Activated CD8-positive, alpha-beta memory T cell treated with anti-CD3 and anti-CD28 coated beads for 36 hours (primary cell): Measurements from ENCODE around the gene ID4. TPM values are rescaled to one million over a fixed set of nuclear protein-coding genes. Genes with fewer than 3 reads are reported as not detected.

Source experiments
- CTCF ChIA-PET: fragments of 350-600 bp; sonication (Branson Sonifier 250); formaldehyde crosslinking; loops from one replicate; lab custom pipeline; 2021; ENCODE audit warnings: antibody characterized with exemption; lab: Charles Lee
- POLR2A ChIA-PET: fragments of 350-600 bp; sonication (Branson Sonifier 250); formaldehyde crosslinking; loops from one replicate; lab custom pipeline; 2021; ENCODE audit warnings: antibody characterized with exemption; lab: Charles Lee
- total RNA-seq, 2 experiments: library from RNA; stranded (reverse); gene quantifications; one replicate each; pipeline ENCODE4 v1.2.3, GENCODE V29; 2021

Gene ID4
- total RNA-seq, 2 experiments from 2014 or later: not detected

GRCh38 chr6:19830171-19830570 is 7.0 kb upstream of the ID4 start:
- ChIA-PET CTCF (no interaction called here), POLR2A (interaction anchor here (0.7 kb wide), 1 partner anchor 319 kb away, joined by 3 read pairs; no protein-coding TSS in a partner anchor)

- CTCF ChIA-PET: no interaction called here
- POLR2A ChIA-PET: no interaction called here
Observed at GRCh38 chr6:19831358-19831757, 5.8 kb upstream of the ID4 start.

DNA sequence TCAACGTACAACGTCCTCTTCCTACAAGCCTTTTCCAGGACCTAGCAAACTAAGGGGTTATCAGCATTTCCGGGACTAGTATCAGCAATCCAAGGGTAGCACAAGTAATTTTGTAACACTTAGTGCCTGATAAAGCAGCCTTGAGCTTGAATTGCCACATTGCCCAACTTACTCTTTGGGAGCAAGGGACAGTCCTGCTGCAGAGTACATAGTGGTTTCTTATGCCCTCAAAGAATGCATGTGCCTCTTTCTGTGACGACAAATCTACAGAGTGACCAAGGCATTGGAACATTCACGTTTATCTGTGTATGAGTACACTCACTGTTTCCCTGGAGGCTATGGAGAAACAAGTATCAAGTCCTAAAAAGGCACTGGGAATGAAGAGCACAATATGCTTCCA is 3.2 kb upstream of the ID4 start:
- ChIA-PET CTCF (no interaction called here), POLR2A (no interaction called here)

DNA sequence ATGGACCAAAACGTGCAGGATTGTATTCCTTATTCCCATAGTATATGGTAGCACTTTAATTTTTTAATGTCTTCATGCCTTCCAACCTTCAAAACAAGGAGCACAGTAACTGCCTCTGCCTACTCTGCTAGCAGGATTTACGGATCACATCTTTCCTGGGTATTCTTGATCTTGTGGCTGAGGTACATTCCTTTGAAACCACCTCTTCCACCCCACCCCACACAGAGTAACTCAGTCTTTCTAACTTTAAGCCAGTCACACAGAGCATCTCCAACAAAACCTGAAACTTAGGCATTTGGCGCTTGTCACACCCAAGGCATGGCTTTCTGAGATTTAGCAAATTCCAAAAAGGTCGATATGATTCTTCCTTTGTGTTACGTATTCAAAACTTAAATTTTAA is 2.3 kb upstream of the ID4 start:
- POLR2A ChIA-PET: no interaction called here
- CTCF ChIA-PET: no interaction called here

GRCh38 chr6:19835605-19836004 is 1.6 kb upstream of the ID4 start:
- ChIA-PET CTCF (no interaction called here), POLR2A (no interaction called here)

- POLR2A ChIA-PET: no interaction called here
- CTCF ChIA-PET: no interaction called here
Observed at GRCh38 chr6:19837511-19838441, 606 bp downstream of the ID4 start.

DNA sequence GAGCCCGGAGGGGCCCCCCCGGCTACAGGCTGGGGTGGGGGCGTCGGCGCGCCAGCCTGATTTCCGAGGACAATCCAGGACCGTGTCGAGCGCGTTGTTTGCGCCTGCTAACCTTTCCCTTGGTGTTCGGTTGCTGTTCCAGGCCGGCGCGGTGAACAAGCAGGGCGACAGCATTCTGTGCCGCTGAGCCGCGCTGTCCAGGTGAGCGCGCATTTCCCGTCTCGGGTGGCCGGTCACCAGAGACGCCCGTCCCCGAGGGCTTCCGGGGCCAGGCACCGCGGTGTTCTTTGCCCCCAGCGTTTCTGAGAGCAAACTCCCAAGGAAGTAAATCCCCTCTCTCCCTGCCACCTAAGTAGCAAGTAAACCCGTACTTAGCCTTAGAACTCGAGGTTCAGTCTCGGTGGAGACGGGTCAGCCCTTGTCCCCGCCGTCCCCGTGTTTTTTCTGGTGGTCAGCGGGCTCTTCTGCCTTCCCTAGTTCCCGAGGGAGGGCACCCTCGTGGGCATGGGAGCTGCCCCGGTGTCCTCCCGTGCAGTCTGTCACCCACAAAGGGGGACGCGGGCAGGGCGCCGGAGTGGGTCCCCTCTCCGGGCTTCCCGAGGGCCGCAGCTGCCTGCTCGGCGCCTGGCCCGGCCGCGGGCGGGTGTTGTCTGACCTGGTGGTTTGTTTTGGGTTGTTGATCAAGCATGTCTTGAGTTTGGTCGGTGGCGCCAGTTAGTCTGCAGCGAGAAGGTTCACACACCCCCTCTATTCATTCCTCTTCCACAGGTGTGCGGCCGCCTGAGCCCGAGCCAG is 1.5 kb downstream of the ID4 start:
- ChIA-PET CTCF (interaction anchor here (0.5 kb wide), 1 partner anchor 1973 kb away, joined by 3 read pairs; no protein-coding TSS in a partner anchor), POLR2A (no interaction called here)

- POLR2A ChIA-PET: no interaction called here
- CTCF ChIA-PET: interaction anchor here (0.5 kb wide), 1 partner anchor 1973 kb away, joined by 3 read pairs; no protein-coding TSS in a partner anchor
Observed at GRCh38 chr6:19839237-19839546, 2.0 kb downstream of the ID4 start.

DNA sequence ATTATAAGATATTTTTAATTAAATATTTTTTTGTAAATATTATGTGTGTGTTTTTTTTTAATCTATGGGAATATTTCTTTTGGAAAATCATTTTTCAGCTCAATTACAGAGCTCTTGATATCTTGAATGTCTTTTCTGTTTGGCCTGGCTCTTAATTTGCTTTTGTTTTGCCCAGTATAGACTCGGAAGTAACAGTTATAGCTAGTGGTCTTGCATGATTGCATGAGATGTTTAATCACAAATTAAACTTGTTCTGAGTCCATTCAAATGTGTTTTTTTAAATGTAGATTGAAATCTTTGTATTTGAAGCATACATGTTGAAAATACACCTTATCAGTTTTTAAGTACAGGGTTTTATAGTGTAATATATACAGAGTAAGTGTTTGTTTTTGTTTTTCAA is 2.6 kb downstream of the ID4 start:
- POLR2A ChIA-PET: no interaction called here

DNA sequence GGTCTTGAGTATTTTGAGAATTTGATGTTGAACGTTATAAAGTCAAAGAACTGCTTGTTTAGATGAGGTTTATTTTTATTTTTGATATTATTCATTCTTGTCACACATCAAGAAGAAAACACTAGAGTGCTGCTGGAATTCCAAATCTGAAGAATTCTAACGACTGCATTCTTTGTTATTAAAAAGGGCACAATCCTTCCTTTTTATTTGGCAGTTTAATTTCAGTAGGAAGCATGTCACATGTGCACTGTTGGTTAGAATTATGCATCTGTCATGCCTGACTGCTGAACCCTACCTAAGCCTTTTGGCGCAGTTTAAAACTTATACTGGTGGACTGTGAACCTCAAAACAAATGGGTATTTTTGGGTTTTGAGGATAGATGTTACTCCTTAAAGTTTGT is 4.0 kb downstream of the ID4 start:
- ChIA-PET CTCF (no interaction called here), POLR2A (no interaction called here)

More for the DNA sequence above, 2.6 kb downstream of the ID4 start:
- CTCF ChIA-PET: no interaction called here

DNA sequence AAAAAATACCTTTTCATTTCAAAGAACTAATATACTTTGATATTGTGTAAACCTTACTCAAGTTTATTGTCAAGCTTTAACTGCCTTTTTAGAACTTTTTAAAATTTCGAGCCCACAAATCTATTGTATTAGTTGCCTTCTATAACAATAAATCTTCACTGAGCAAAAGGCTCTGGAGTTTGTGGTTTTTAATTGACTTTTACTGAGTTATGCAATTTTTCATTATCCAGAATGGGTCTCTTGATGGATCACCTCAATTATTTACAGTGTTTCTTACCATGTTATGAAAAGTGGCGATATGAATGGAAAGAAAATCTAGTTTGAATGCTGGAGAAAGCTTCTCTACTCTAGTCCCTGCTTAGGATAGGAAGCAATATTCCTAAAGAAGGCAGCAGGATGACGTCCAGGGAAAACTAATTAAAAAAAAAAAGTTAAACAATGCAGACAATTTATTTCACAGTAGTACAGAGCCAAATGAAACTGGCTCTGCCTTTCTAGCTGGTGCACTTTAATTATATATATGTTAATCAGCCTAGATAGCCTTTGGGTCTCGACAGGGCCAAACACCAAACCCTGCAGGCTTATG is 5.0 kb downstream of the ID4 start:
- ChIA-PET CTCF (interaction anchor here (0.6 kb wide), 1 partner anchor 32 kb away, joined by 3 read pairs; no protein-coding TSS in a partner anchor), POLR2A (no interaction called here)

- POLR2A ChIA-PET: no interaction called here
- CTCF ChIA-PET: no interaction called here
Observed at GRCh38 chr6:19844689-19845088, 7.5 kb downstream of the ID4 start.

GRCh38 chr6:19845266-19846041 is 8.3 kb downstream of the ID4 start:
- ChIA-PET CTCF (no interaction called here), POLR2A (no interaction called here)

DNA sequence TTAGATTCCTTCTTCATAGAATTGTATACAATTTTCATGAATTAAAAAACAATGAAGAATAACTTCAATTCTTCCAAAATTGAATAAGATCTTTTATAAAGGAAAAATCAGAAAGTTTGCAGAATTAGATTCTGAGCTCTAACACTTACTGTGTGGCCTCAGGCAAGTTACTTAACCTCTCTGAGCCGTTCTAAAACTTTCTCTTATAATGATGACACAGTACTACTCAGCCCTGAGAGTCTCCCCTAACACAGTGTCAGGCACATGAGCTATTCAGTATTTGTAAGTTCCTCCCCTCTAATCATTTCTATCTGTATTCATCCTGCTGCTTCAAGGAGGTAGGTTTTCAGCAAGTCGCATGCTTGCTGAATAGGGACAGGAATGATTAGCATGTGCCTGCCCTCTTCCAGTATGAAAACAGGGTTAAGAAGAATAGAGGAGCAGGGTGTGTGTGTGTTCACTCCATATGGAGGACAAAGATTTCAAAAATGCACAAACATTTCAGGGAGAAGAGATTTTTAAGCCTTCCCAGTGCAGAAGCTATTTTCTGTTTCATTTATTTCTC is 11.4 kb downstream of the ID4 start:
- ChIA-PET CTCF (no interaction called here), POLR2A (no interaction called here)

DNA sequence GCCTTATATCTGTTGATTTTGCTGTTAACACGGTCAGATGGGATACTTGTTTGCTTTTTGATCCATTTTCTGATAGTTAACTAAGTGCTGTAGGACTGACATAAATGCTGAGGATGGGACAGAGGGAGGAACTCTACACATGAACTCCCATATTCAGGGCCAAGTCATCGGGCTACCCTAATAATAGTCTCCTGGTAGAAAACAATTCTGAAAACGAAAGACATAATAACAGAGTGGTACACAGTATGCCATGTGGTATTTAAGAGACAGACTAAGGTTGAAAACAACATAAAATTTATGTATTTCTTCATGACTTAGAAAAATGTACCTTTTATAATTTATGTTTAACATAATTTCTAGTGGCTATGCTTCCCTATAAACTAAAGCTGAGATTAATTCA is 12.0 kb downstream of the ID4 start:
- ChIA-PET POLR2A (no interaction called here), CTCF (no interaction called here)

GRCh38 chr6:19849755-19850154 is 12.6 kb downstream of the ID4 start:
- ChIA-PET POLR2A (no interaction called here), CTCF (no interaction called here)

- ChIA-PET POLR2A (no interaction called here), CTCF (no interaction called here)
Observed at GRCh38 chr6:19851241-19852089, 14.3 kb downstream of the ID4 start.

DNA sequence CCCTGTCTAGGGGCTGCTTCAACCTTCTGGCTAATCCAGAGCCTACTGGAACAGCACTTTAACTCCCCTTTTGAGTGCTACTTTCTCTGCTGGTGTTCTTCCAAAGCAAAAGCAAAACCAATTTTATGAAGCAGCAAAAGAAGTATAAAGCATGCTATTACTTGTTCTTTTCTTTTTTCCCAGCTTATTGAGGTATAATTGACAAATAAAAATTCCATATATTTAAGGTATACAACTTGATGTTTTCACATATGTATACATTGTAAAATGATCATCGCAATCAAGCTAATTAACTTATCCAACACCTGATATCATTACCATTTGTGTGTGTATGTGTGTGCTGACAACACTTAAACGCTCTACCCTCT is 14.9 kb downstream of the ID4 start:
- POLR2A ChIA-PET: no interaction called here
- CTCF ChIA-PET: no interaction called here
